Neuronal stem cell (in vitro differentiated cells): ENCODE data around the gene GABRG3.

Source experiments
- DNase-seq: peaks from one replicate; pipeline ENCODE4 v3.0.0-alpha.2; 2013; ENCODE audit warnings: low spot score
- H2AFZ ChIP-seq: one replicate; pipeline ENCODE4 v1.6.1; 2013; ENCODE audit warnings: mild to moderate bottlenecking, low read length, inconsistent platforms
- H2AK5ac ChIP-seq: 2 replicates; pipeline ENCODE4 v1.6.1; 2013; ENCODE audit warnings: low read depth, mild to moderate bottlenecking, inconsistent platforms, low read length, moderate library complexity, mixed read lengths
- H2BK120ac ChIP-seq: 2 replicates; pipeline ENCODE4 v1.6.1; 2013; ENCODE audit warnings: low read depth, mild to moderate bottlenecking, inconsistent platforms, low read length, moderate library complexity, mixed read lengths
- H2BK12ac ChIP-seq: one replicate; pipeline ENCODE4 v1.6.1; 2013; ENCODE audit warnings: low read length, inconsistent platforms
- H2BK15ac ChIP-seq: 2 replicates; pipeline ENCODE4 v1.6.1; 2013; ENCODE audit warnings: mild to moderate bottlenecking, low read length, inconsistent platforms, mixed read lengths
- H2BK5ac ChIP-seq: one replicate; pipeline ENCODE4 v1.6.1; 2013; ENCODE audit warnings: inconsistent platforms, mild to moderate bottlenecking, low read length, moderate library complexity
- H3K14ac ChIP-seq: one replicate; pipeline ENCODE4 v1.6.1; 2013; ENCODE audit warnings: low read length, inconsistent platforms
- H3K18ac ChIP-seq: 2 replicates; pipeline ENCODE4 v1.6.1; 2013; ENCODE audit warnings: low read length, inconsistent platforms
- H3K23ac ChIP-seq: 2 replicates; pipeline ENCODE4 v1.6.1; 2013; ENCODE audit warnings: low read depth, mild to moderate bottlenecking, mixed read lengths, low read length, inconsistent platforms; ENCODE audit not compliant: poor library complexity
- H3K27ac ChIP-seq: replicated peaks from 3 replicates; pipeline ENCODE4 v1.5.1; 2013; ENCODE audit warnings: low read length, inconsistent platforms
- H3K27me3 ChIP-seq, 3 experiments: 2 replicates each; pipeline ENCODE4 v1.6.1; 2013; ENCODE audit warnings: low read length in 3 of 3, mild to moderate bottlenecking in 2 of 3, inconsistent platforms in 1 of 3, low read depth in 1 of 3, mixed read lengths in 1 of 3, moderate library complexity in 1 of 3; ENCODE audit not compliant: control insufficient read depth in 3 of 3, insufficient read depth in 3 of 3
- H3K36me3 ChIP-seq, 2 donors: replicated peaks in 1 of 2; 2 replicates each; pipeline ENCODE4 v1.6.1; 2013; ENCODE audit warnings: low read length in 2 of 2; ENCODE audit not compliant: control insufficient read depth in 2 of 2, insufficient read depth in 2 of 2
- H3K4ac ChIP-seq: 2 replicates; pipeline ENCODE4 v1.6.1; 2013; ENCODE audit warnings: inconsistent platforms, mild to moderate bottlenecking, low read length, moderate library complexity
- H3K4me1 ChIP-seq, 2 donors: 1 replicate in 1 of 2; 2 replicates in 1 of 2; pipeline ENCODE4 v1.6.1; 2013; ENCODE audit warnings: low read length in 2 of 2, low read depth in 1 of 2; ENCODE audit not compliant: control insufficient read depth in 2 of 2, insufficient read depth in 1 of 2
- H3K4me2 ChIP-seq: one replicate; pipeline ENCODE4 v1.6.1; 2013; ENCODE audit warnings: mild to moderate bottlenecking, low read length, inconsistent platforms; ENCODE audit not compliant: insufficient read depth, poor library complexity, severe bottlenecking
- H3K4me3 ChIP-seq, 2 donors: 2 replicates each; pipeline ENCODE4 v1.5.1; 2013; ENCODE audit warnings: low read length in 2 of 2, mild to moderate bottlenecking in 2 of 2, inconsistent platforms in 1 of 2, moderate library complexity in 1 of 2
- H3K79me1 ChIP-seq: one replicate; pipeline ENCODE4 v1.6.1; 2013; ENCODE audit warnings: low read depth, mild to moderate bottlenecking, inconsistent platforms, low read length, moderate library complexity
- H3K9ac ChIP-seq: one replicate; pipeline ENCODE4 v1.6.1; 2013; ENCODE audit warnings: mild to moderate bottlenecking, low read depth, low read length, inconsistent platforms; ENCODE audit not compliant: poor library complexity
- H3K9me3 ChIP-seq, 2 donors: replicated peaks in 1 of 2; 2 replicates each; pipeline versions ENCODE3 to v1.6.1; 2013; ENCODE audit warnings: low read length in 2 of 2, mild to moderate bottlenecking in 2 of 2, inconsistent platforms in 1 of 2, low read depth in 1 of 2, mixed read lengths in 1 of 2, moderate library complexity in 1 of 2; ENCODE audit not compliant: control insufficient read depth in 2 of 2, insufficient read depth in 1 of 2
- H4K8ac ChIP-seq: one replicate; pipeline ENCODE4 v1.6.1; 2013; ENCODE audit warnings: low read depth, mild to moderate bottlenecking, inconsistent platforms, low read length, moderate library complexity
- H4K91ac ChIP-seq: one replicate; pipeline ENCODE4 v1.6.1; 2013; ENCODE audit warnings: low read length, low read depth, mild to moderate bottlenecking, inconsistent platforms; ENCODE audit not compliant: poor library complexity
- WGBS, 2 donors: extraction: QIAGEN DNeasy Blood & Tissue Kit; methylation state at CpG; one replicate each; pipeline ENCODE4 v1.1.7; 2013; ENCODE audit warnings: missing lambda C conversion rate in 2 of 2, mixed read lengths in 1 of 2; ENCODE audit not compliant: insufficient read length in 2 of 2, insufficient replicate concordance in 1 of 2; ENCODE audit errors: extremely low coverage in 2 of 2; 5-methylcytosine and 5-hydroxymethylcytosine counted together

Gene GABRG3

DNA sequence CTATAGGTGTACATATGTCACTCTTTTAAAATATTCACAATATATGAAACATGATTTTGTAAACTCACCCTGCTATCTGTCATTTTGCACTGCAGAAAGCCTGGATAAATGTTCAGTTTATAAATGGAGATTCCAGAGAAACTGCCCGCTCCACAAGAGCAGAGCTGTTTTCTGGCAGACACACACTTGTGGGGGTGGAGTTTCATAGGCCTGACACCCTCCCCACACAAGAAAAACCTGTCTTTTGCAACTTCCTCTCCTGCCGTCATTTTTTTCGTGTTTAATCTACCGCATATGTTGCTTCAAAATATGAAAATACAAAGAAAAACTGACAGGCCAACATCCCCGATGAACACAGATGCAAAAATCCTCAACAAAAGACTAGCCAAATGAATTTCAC is 479.0 kb downstream of the GABRG3 start:
- Histone ChIP-seq H3K27ac (no peak overlapping the region), H3K9ac (no peak overlapping the region), H2BK12ac (no peak overlapping the region), H3K23ac (no peak overlapping the region), H4K91ac (no peak overlapping the region), H2BK5ac (no peak overlapping the region), H3K4me1 (peaks cover 0 to 2% of the 10 kb centered on the region in 2 donors), H3K14ac (no peak overlapping the region), H3K4ac (no peak overlapping the region), H3K36me3 (no peaks in the 10 kb centered on the region), H2AFZ (no peak overlapping the region), H4K8ac (no peak overlapping the region), H2BK15ac (no peak overlapping the region), H3K79me1 (no peaks in the 10 kb centered on the region), H2BK120ac (no peak overlapping the region), H3K4me3 (no peak overlapping the region), H3K18ac (no peak overlapping the region), H3K9me3 (peaks cover 0 to 4% of the 10 kb centered on the region in 2 donors), H3K27me3 (no peaks in the 10 kb centered on the region), H2AK5ac (no peak overlapping the region), H3K4me2 (no peak overlapping the region)
- DNase-seq, result no peak
- no CpG with 5 or more reads among the region's 5 CpGs for WGBS, 2 donors

DNA sequence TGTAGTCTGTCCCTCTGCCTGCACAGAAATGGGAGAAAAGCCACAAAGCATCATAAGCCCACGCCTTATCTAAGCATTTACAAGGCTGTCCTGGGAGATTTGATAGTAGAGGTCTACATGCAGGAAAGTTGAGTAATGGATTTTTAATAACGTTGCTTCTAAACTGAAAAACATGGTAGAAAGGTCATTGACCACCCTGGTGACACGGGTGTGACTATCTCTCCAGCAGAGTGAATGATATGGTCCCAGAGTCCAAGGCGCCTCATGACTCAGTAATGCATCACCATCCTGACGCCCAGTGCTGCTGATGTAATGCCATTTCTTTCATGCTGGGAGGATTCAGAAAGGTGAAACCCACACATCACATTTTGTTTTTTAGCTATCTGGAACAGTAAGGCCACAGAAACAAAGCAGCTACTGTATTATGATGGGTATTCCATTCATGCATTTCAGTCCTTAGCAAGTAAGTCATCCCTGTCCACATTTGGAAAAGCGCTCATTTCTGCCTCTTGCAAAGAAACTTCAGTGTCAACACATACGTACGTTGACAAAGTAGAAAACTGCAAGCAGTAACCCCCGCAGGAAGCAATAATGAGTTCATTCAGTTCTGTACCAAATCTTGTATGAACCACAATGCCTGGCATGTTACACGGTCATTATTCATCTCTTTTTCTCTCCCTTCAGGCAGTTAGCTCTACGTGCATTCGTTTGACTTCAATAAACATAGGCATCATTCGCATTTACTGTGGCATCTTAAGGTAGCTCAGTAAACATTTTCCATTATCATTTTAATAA is 483.5 kb downstream of the GABRG3 start:
- no peak overlapping the region for H2AK5ac ChIP-seq
- H3K4me3 ChIP-seq, result no peak overlapping the region
- H2BK120ac ChIP-seq, result no peak overlapping the region
- H3K27ac ChIP-seq, result no peak overlapping the region
- no peak overlapping the region for H3K9ac ChIP-seq
- H3K79me1 ChIP-seq, result no peaks in the 10 kb centered on the region
- H2BK15ac ChIP-seq, result no peak overlapping the region
- H3K18ac ChIP-seq, result no peak overlapping the region
- H2BK12ac ChIP-seq, result no peak overlapping the region
- no peak overlapping the region for H2AFZ ChIP-seq
- H4K91ac ChIP-seq, result no peak overlapping the region
- H3K4me1 ChIP-seq, result no peaks in the 10 kb centered on the region
- no peak overlapping the region for H4K8ac ChIP-seq
- H3K36me3 ChIP-seq, result no peaks in the 10 kb centered on the region
- no peak overlapping the region for H3K23ac ChIP-seq
- no peak overlapping the region for H3K4me2 ChIP-seq
- no peaks in the 10 kb centered on the region for H3K9me3 ChIP-seq
- no peak overlapping the region for H3K14ac ChIP-seq
- no peak overlapping the region for H2BK5ac ChIP-seq
- H3K4ac ChIP-seq, result no peak overlapping the region
- H3K27me3 ChIP-seq, result no peaks in the 10 kb centered on the region
- DNase-seq, result no peak
- no CpG with 5 or more reads among the region's 13 CpGs for WGBS, 2 donors

DNA sequence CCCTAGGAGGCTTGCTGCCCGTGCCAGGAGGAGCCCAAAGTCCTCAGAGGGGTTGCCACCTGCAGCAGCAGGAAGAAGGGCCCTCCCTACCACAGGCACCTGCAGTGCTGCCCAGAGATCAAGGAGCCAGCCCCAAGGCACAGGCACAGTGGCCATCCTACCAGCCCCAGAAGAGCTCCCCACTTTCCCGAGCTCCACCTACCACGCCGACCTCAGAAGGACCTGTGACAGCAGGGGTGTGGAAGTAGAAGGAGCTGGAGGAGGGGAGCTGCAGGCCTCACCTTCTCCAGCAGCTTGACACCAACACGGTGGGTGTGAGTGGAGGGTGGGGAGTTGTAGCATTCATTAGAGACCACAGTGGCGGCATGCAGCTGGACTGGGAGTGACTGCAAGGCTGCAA is 485.8 kb downstream of the GABRG3 start:
- Histone ChIP-seq H4K8ac (no peak overlapping the region), H4K91ac (no peak overlapping the region), H3K4ac (no peak overlapping the region), H2AK5ac (no peak overlapping the region), H3K27me3 (no peaks in the 10 kb centered on the region), H3K4me1 (no peaks in the 10 kb centered on the region), H3K36me3 (no peaks in the 10 kb centered on the region), H3K9me3 (no peaks in the 10 kb centered on the region), H2BK15ac (no peak overlapping the region), H2BK12ac (no peak overlapping the region), H2BK120ac (no peak overlapping the region), H2BK5ac (no peak overlapping the region), H2AFZ (no peak overlapping the region), H3K4me2 (no peak overlapping the region), H3K14ac (peak overlapping the region; percentile 17), H3K27ac (no peak overlapping the region), H3K18ac (peak overlapping the region; percentile 45), H3K4me3 (no peak overlapping the region), H3K23ac (peak overlapping the region; percentile 19), H3K9ac (peak overlapping the region; percentile 71), H3K79me1 (no peaks in the 10 kb centered on the region)
- no peak for DNase-seq
- no CpG with 5 or more reads among the region's 6 CpGs for WGBS, 2 donors

DNA sequence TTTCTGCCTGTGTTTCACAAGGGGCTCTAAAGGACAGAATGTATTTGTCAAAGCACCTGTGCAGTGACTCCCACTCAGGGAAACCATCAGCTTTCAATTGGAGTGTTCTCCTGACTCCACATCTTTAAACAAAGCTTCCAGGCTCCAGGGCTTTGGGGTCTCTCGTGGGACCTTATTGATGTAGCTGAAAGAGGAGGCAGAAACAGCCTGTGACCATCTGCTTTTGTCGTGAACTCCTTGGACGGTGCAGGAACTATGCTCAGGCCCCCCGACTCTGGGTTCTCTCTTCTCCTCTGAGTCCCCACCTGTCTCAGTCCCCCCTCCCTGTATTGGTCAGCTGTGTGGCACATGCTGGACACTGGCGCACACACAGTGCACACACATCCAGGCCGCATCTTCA is 486.8 kb downstream of the GABRG3 start:
- peak overlapping the region; percentile 77 for H3K14ac ChIP-seq
- no peak overlapping the region for H3K4ac ChIP-seq
- no peaks in the 10 kb centered on the region for H3K9me3 ChIP-seq
- H3K4me1 ChIP-seq, result no peaks in the 10 kb centered on the region
- no peak overlapping the region for H3K4me3 ChIP-seq
- peak overlapping the region; percentile 47 for H2AK5ac ChIP-seq
- no peak overlapping the region for H2BK5ac ChIP-seq
- no peak overlapping the region for H3K4me2 ChIP-seq
- no peak overlapping the region for H4K8ac ChIP-seq
- no peak overlapping the region for H2BK120ac ChIP-seq
- H3K23ac ChIP-seq, result no peak overlapping the region
- H3K27ac ChIP-seq, result no peak overlapping the region
- DNase-seq, result no peak
- no peak overlapping the region for H2AFZ ChIP-seq
- H3K79me1 ChIP-seq, result no peaks in the 10 kb centered on the region
- peak overlapping the region; percentile 6 for H3K9ac ChIP-seq
- H4K91ac ChIP-seq, result no peak overlapping the region
- no peaks in the 10 kb centered on the region for H3K36me3 ChIP-seq
- WGBS, 2 donors, result no CpG with 5 or more reads among the region's 6 CpGs
- H3K27me3 ChIP-seq, result no peaks in the 10 kb centered on the region
- no peak overlapping the region for H2BK12ac ChIP-seq
- H2BK15ac ChIP-seq, result no peak overlapping the region
- H3K18ac ChIP-seq, result no peak overlapping the region
